Uterus (tissue), 2 donors: ENCODE data around the gene DOK6.

ENCODE experiments used
- CTCF ChIP-seq, 4 experiments: fragments of 200-600 bp in 2 of 4; fragments of 450-650 bp in 2 of 4; sonication (generic) in 2 of 4; IDR thresholded peaks; one replicate each; pipeline ENCODE4 v1.5.1; 2016 to 2019; ENCODE audit warnings: antibody characterized with exemption in 4 of 4, mild to moderate bottlenecking in 2 of 4, moderate library complexity in 1 of 4
- POLR2A ChIP-seq, 2 donors: fragments of 450-650 bp; IDR thresholded peaks; one replicate each; pipeline ENCODE4 v1.6.1; 2016; ENCODE audit warnings: antibody characterized with exemption in 2 of 2, mild to moderate bottlenecking in 1 of 2, moderate library complexity in 1 of 2

- TF ChIP-seq CTCF (IDR thresholded peaks at IDR 0.05), result no peak
- no peak for TF ChIP-seq POLR2A (IDR thresholded peaks at IDR 0.05)
Measured at GRCh38 chr18:69680123-69680522, 279.4 kb downstream of the DOK6 start.
